Tracheal epithelial cell (primary cell): ENCODE results near the gene COG5. TPM values are rescaled to one million over a fixed set of nuclear protein-coding genes. Genes with fewer than 3 reads are reported as not detected.

Source experiments
- total RNA-seq: library from RNA; depleted of rRNA; stranded (reverse); fragments of >200 nt; gene quantifications from 2 replicates; pipeline ENCODE4 v1.2.1, GENCODE V29; 2014

COG5 gene
- total RNA-seq: 32.3 and 37.7 TPM in 2 replicates

DNA sequence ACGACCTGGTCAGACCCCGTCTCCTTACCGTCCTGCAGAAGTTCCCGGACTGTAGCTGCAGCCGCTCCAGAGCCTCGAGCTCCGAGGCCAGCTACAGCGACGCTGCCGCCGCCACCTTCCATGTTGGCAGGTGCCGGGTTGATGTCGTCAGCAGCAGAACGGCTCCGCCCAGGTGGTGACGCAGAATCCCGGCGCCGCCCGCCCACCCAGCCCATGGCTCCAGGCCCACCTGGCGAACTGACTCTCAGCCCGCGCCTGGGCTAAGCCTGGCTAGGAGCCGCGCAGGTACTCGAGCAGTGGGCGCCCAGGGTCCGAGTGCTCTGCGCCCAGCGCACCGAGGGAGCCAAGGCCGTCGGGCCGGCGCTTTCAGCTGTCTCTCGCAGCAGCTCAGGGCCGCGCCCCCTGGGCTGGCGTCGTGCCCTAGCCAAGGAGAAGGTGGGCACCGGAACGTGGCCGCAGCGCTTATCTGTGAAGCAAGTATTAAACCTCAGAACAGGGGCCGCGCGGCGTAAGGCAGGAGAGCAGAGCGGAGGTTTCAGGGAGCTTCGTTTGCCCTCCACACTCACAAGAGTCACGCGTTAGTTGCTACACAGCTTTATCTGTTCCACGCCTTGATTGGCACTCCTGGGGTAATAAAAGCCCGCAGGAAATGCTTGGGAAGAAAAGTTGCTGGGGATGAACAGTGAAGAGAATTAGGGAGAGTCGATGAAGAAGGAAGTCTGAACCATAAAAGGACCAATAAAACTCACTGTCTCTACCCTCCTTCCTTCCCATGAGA, at the start of gene COG5, which contains the start of gene DUS4L:
Gene COG5, minus strand, starts transcription at position 146 of the 778 bp plus-strand sequence. Its CDS starts 24 bp downstream, at position 122.
Gene DUS4L, plus strand, starts transcription at position 197 of the 778 bp plus-strand sequence. CDS start 3,100 bp downstream, outside the sequence.

DNA sequence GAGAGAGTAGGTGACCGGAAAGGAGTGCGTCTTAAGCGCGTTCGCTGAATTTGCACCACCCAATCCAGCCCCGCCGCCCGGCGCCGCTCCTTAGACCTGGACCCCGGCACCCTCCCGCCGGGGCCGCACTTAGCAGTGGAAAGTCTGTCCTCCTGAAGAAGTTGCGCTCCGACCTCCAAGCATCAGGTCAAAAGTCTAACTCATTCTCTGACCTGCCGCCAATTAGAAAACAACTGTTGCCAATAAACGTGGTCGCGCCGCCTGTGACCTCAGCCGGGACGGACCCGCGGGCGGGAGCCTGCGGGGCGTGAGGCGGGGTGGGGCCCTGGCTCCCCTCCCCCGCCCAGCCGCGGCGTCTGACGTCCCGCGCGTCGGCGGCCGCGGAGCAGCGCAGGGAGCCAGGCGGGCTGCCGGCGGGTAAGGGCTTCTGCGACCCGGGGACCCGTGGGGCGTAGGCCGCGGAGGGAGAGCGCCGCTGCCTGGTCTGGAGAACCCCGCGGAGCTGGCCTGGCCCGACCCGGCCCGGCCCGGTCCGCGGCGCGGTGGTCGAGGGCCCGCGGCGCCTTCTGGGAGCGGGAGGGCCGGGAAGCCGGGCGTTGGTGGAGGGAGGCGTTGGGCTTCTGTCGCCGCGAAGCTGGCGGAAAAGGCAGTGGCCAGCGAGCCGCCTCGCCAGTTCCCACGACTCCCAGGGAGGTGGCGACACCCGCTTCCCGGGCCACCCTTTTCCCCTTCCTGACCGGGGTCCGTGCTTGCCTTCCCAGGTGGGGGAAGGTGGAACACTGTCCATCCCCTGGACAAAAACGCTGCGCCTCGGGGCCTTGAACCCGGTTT, 16.4 kb upstream of the COG5 start, which contains the start of gene BCAP29:
Gene BCAP29, plus strand, starts transcription at position 362 of the 831 bp plus-strand sequence. CDS start 527 bp downstream, outside the sequence.

DNA sequence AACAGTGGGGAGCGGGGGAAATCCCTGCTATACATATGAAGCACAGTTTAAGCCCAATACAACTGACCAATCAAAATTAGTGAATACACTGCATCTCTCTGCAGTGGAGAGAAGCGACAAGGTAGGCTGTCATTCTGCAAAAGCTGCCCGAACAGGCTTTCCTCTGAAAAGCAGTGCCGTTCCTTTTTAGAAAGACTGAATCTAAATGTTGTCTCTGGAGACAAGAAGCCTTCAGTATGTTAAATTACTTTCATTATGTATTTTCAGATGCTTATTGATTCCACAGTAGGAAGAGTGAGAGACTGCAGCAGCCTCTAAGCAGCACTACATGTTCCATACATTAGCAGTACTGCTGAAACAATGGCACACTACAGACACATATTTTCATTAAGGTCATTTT, 93.8 kb downstream of the COG5 start, which contains the start of gene GPR22:
Gene GPR22, plus strand, starts transcription at position 129 of the 400 bp plus-strand sequence. CDS start 4,004 bp downstream, outside the sequence.

DNA sequence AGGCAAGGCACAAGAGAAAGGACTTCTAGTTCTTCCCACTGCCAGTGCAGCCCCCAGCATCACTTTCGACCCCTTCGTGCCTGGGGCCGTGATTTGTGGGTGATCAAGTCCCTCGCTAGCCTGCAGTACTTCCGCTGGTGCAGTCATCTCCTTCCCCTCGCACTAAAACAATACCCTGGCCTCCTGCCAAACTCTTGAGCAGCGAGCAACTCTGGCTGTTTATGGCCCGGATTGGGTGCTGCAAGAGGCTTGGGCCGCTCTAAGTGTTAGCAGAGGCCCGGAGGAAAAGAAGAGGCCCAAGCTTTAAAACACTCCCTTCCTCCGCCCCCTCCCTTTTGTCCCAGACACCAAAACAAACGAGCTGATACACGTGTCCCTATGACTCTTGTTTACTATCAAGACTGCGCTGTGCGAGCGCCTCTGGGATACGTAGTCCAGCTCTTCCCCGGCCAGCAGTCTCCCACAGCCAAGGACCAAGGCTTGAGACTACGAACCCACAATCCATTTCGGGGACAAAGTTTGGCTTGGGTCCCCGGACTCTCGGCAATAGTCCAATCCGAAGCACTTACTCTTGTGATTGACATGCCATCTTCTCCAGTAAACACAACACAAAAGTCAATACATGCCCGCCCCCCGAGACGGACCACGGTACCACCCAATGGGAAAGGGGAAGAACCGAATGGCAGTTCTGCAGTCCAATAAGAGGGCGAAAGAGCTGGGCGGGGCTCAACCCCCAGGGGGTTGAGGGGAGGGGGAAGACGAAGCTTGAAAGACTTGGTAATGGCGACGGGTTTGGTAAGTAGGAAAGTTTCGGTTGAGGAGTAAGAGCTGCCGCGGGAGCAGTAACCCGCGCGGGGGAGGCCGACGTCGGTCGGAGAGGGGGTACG, 395.2 kb downstream of the COG5 start, which contains the start of gene HBP1:
Gene HBP1, plus strand, starts transcription at position 771 of the 887 bp plus-strand sequence. CDS start 10,891 bp downstream, outside the sequence.

Other genes with a start within 250 kb of the COG5 start
- not detected in 2 replicates for gene GPR22, start 93.9 kb downstream of the COG5 start, total RNA-seq
- gene DUS4L, start 51 bp upstream of the COG5 start, total RNA-seq: 10.6 and 13.2 TPM in 2 replicates
- gene BCAP29, start 16.3 kb upstream of the COG5 start, total RNA-seq: 22.4 and 35.9 TPM in 2 replicates
- 0.72 and 1.3 TPM in 2 replicates for gene SLC26A4, start 96.9 kb upstream of the COG5 start, total RNA-seq
- 10.4 and 12.4 TPM in 2 replicates for gene CBLL1, start 180.2 kb upstream of the COG5 start, total RNA-seq
- gene SLC26A3, start 239.3 kb upstream of the COG5 start, total RNA-seq: not detected in 2 replicates